Measurements from ENCODE around the gene ADAMTSL3. TPM values are rescaled to one million over a fixed set of nuclear protein-coding genes. Genes with fewer than 3 reads are reported as not detected.

ADAMTSL3 gene
- total RNA-seq, 2 donors from 2014 or later: not detected

DNA sequence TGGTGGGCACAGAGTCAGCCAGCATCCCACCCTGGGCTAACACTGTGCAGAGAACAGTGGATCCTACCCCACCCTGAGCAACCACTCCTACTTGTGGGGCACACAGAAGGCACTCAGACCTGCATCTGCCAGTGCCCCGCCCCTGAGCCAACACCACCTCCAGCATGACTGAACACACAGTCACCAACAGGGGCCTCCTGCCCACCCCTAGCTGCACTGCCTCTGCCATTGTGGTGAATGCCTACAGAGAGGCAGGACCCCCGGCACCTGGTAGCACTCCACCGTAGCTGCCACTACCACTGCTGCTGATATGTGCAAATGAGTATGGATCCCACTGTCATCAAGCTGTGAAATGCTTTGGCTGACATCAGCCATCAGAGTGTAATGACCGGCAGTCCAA is 123.1 kb downstream of the ADAMTSL3 start:
- Mint-ChIP-seq H3K27ac (no peak overlapping the region), H3K4me1 (no peaks in the 10 kb centered on the region)

DNA sequence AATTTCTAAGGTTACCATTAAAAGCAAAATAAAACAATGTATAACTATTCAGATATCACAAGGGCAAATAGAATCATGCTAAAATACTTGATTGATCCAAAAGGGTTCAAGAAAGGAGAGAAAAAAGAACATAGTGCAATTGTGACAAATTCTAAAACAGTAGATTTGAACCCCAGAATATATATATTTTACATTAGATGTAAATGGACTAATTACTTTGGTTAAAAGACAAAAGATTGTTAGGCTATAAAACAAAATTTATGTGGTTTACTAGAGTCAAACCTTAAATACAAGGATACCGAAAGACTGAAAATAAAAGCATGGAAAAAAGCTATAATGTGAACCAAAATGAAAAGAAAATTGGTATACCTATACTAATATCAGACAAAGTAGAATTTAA is 129.3 kb downstream of the ADAMTSL3 start:
- Mint-ChIP-seq H3K36me3 (ENCODE audit: low read depth) (no peaks in the 10 kb centered on the region), H3K27me3 (peaks cover 8% of the 10 kb centered on the region), H3K4me1 (no peaks in the 10 kb centered on the region), H3K27ac (no peak overlapping the region), H3K9me3 (no peaks in the 10 kb centered on the region), H3K4me3 (no peak overlapping the region)
- no peak for ATAC-seq (replicated peaks)

More for the DNA sequence above, 123.1 kb downstream of the ADAMTSL3 start:
- Mint-ChIP-seq H3K9me3 (peaks cover 11% of the 10 kb centered on the region), H3K27me3 (peaks cover 16% of the 10 kb centered on the region), H3K4me3 (no peak overlapping the region), H3K36me3 (ENCODE audit: low read depth) (no peaks in the 10 kb centered on the region)
- ATAC-seq (replicated peaks): no peak

DNA sequence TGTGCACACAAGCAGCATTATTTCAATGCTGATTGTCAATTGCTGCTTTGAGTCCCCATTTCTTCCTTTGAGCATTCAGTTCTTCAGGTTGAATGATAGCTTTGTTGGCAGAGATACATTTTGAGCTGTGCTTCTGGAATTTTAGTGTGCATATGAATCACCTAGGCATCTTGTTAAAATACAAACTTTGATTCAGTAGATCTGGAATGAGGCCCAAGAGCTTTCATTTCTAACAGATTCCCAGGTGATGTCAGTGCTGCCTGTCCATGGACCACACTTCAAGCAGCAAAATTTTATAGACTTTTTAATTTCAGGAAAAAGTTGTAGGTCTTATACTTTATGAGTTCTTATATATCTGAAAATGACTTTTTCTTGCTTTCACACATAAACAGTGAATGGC is 131.1 kb downstream of the ADAMTSL3 start:
- Mint-ChIP-seq H3K36me3 (ENCODE audit: low read depth) (no peaks in the 10 kb centered on the region), H3K27ac (no peak overlapping the region), H3K4me1 (no peaks in the 10 kb centered on the region), H3K9me3 (no peaks in the 10 kb centered on the region), H3K27me3 (peaks cover 5% of the 10 kb centered on the region), H3K4me3 (no peak overlapping the region)
- no peak for ATAC-seq (replicated peaks)

DNA sequence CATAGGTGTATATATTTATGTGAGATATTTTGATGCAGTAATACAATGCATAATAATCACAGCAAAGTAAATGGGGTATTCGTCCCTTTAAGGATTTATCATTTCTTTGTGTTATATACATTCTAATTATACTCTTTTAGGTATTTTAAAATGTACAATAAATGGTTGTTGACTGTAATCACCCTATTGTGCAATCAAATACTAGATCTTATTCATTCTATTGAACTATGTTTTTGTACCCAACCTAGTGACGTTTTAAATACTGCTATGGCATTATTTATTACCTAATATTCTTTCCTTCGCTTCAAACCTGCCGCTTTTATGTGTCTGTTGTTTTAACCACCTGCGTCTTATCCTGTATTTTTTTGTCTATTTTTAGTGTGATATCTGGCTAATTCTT is 132.4 kb downstream of the ADAMTSL3 start:
- Mint-ChIP-seq H3K4me1 (no peaks in the 10 kb centered on the region), H3K9me3 (no peaks in the 10 kb centered on the region), H3K36me3 (ENCODE audit: low read depth) (no peaks in the 10 kb centered on the region), H3K4me3 (no peak overlapping the region), H3K27me3 (peaks cover 5% of the 10 kb centered on the region), H3K27ac (no peak overlapping the region)
- ATAC-seq (replicated peaks): no peak

DNA sequence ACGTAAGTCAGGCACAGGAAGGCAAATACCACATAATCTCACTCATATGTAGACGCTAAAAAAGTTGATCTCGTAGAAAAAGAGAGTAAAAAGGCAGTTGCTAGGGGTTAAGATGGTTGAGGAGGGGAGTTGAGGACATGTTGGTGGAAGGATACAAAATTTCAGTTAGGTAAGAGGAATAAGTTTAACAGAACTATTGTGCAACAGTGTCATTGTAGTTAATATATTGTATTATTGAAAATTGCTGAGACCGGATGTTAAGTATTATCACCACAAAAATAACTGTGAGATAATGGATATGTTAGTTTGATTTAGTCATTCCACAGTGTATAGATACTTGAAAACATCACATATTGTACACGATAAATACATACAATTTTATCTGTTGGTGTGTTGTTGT is 139.1 kb downstream of the ADAMTSL3 start:
- H3K9me3 Mint-ChIP-seq: no peaks in the 10 kb centered on the region
- no peak overlapping the region for H3K4me3 Mint-ChIP-seq
- H3K4me1 Mint-ChIP-seq: no peaks in the 10 kb centered on the region
- no peaks in the 10 kb centered on the region for H3K36me3 Mint-ChIP-seq (ENCODE audit: low read depth)
- no peak overlapping the region for H3K27ac Mint-ChIP-seq
- peaks cover 7% of the 10 kb centered on the region for H3K27me3 Mint-ChIP-seq
- ATAC-seq (replicated peaks): no peak

DNA sequence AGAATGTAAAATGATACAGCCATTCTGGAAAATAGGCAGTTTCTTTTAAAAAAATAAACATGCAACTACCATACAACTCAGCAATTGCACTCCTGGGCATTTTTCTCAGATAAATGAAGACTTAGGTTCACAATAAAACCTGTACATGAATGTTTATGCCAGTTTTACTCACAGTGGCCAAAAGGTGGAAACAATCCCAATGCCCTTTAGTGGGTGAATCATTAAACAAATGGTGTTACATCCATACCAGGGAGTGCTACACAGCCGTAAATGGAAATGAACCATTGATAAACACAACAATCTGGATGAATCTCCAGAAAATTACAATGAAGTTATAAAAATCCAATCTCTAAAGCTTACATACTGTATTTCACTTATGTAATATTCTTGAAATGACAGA is 140.3 kb downstream of the ADAMTSL3 start:
- no peak for ATAC-seq (replicated peaks)
- no peaks in the 10 kb centered on the region for H3K4me1 Mint-ChIP-seq
- H3K27me3 Mint-ChIP-seq: peaks cover 7% of the 10 kb centered on the region
- no peaks in the 10 kb centered on the region for H3K36me3 Mint-ChIP-seq (ENCODE audit: low read depth)
- no peak overlapping the region for H3K4me3 Mint-ChIP-seq
- H3K27ac Mint-ChIP-seq: no peak overlapping the region
- H3K9me3 Mint-ChIP-seq: no peaks in the 10 kb centered on the region

DNA sequence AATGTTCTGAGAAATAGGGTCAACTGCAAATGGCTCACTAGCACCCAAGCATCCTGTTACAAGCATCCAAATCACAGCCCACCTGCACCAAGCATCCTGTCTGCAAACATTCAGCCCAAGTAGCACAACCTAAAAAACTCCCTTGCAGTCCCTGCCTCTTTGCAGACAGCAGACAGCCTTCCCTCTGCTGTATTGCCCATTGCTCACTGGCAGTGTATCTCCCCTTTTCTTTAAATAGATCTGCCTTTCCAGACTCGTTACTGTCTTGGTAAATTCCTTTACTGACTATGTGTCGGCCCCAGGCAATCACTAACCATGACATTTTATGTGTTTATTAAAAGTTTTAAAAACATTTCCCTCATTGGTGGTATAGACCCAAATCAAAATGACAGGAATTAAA is 155.4 kb downstream of the ADAMTSL3 start:
- Mint-ChIP-seq H3K27ac (no peak overlapping the region), H3K4me3 (no peak overlapping the region), H3K9me3 (peaks cover 4% of the 10 kb centered on the region), H3K4me1 (no peaks in the 10 kb centered on the region), H3K36me3 (ENCODE audit: low read depth) (no peaks in the 10 kb centered on the region), H3K27me3 (peaks cover 3% of the 10 kb centered on the region)
- ATAC-seq (replicated peaks): no peak

DNA sequence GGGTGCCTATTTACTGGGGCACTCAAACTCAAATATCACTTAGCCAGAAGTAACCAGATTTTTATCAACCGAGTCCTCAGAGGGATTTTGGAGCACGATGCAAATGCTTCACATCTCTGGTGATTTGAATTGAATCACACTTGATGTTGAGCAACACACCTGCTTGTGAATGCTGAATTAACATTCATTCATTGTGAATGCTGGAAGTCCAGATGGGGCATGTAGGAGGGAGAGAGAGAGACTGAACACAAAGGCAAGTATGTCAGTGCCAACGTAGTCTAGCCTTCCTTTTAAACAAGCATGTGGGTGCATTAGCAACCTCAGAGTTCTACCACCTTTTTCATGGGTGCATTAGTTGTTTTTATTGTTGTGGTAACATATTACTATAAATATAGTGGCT is 156.2 kb downstream of the ADAMTSL3 start:
- no peaks in the 10 kb centered on the region for H3K4me1 Mint-ChIP-seq
- H3K9me3 Mint-ChIP-seq: peaks cover 4% of the 10 kb centered on the region
- H3K4me3 Mint-ChIP-seq: no peak overlapping the region
- H3K36me3 Mint-ChIP-seq (ENCODE audit: low read depth): no peaks in the 10 kb centered on the region
- H3K27me3 Mint-ChIP-seq: peaks cover 7% of the 10 kb centered on the region
- no peak for ATAC-seq (replicated peaks)
- no peak overlapping the region for H3K27ac Mint-ChIP-seq

DNA sequence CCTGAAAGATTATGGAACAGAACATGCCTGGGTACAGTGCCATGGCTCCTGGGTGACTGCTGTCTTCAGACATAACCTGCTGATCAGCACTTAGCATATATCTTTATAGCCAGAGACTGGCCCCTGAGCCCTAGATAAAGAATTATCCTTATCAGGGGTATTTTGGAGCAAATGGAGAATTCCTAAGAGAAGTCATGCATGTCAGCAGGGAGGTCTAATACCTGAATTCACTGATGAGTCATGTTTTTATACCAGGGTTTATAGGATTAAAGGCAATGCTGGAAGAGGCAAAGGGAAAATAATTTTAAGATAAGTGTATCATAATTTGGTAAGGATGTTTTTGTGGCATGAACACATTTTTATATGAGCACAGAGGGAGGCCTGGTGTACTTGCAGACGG is 159.8 kb downstream of the ADAMTSL3 start:
- Mint-ChIP-seq H3K36me3 (ENCODE audit: low read depth) (no peaks in the 10 kb centered on the region), H3K4me3 (no peak overlapping the region), H3K9me3 (no peaks in the 10 kb centered on the region), H3K27ac (no peak overlapping the region), H3K27me3 (peaks cover 13% of the 10 kb centered on the region), H3K4me1 (no peaks in the 10 kb centered on the region)
- ATAC-seq (replicated peaks): no peak

DNA sequence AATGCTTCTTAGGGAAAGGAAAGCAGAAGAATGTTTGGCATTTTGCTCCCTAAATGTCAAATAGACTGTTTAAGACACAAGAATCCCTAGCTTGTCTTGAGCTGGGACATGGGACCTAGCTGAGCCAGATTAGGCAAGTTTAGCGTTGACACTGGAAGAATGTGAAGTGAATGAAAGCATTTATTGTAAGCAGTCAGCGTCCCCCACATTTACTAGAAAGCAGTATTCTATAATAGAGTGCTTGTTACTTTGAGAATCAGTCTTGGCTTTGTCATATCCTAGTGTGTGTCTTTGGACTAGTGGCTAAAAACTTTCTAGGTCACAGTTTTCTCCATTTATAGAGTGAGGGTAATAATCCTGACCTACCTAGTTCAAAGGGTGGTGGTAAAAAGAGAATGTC is 161.6 kb downstream of the ADAMTSL3 start:
- Mint-ChIP-seq H3K4me1 (no peaks in the 10 kb centered on the region), H3K4me3 (no peak overlapping the region), H3K27me3 (peaks cover 13% of the 10 kb centered on the region), H3K9me3 (no peaks in the 10 kb centered on the region), H3K36me3 (ENCODE audit: low read depth) (no peaks in the 10 kb centered on the region), H3K27ac (no peak overlapping the region)
- ATAC-seq (replicated peaks): no peak

DNA sequence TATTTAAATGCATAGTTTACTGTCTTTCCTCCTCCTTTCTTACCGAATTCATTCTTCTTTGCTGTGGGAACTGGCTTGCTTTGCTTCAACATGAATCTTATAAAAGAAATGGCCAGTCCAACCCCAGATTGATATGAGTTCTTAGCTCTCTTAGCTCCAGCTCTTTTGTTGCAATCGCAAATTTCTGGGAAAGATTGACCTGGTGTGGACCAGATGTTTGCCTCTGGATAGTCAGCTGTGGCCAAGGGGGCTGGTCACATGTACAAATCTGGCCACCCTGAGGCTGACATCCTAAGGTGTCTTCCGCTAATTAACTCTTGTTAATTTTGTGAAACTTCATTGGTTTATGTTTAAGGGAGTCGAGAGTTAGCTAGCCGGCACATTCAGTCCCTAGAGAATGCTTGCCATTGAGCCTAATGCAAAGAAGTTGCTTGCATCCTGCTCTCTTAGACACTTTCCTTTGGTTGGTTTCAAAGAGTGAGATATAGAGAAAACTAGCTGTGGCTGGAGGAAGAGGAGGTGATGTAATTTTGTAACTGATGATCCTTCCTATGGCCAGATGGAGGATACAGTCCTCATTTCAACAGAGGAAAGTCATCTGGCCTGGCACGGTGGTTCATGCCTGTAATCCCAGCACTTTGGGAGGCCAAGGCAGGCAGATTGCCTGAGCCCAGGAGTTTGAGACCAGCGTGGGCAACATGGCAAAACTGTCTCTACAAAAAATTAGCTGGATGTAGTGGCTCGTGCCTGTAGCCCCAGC is 162.4 kb downstream of the ADAMTSL3 start:
- H3K36me3 Mint-ChIP-seq (ENCODE audit: low read depth): no peaks in the 10 kb centered on the region
- ATAC-seq (replicated peaks): no peak
- H3K4me3 Mint-ChIP-seq: no peak overlapping the region
- no peak overlapping the region for H3K27ac Mint-ChIP-seq
- peaks cover 13% of the 10 kb centered on the region for H3K27me3 Mint-ChIP-seq
- no peaks in the 10 kb centered on the region for H3K4me1 Mint-ChIP-seq
- H3K9me3 Mint-ChIP-seq: no peaks in the 10 kb centered on the region

DNA sequence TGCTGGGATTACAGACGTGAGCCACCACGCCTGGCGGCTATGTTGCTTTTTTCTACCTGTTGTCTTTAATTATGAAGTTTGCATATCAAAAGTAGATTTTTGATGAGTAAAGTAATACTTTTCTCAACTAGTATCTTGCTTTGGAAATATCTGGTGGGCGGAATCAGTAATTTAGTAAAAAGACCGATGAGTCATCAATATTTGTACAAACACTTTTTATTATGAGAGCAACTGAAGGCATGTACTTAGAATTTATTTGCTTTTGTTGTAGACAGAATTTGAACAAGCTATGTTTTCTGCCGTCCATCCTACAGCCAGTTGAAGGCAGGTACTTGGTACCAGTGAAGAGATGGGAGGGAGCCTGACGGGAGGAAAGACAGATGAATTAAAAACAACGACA is 164.7 kb downstream of the ADAMTSL3 start:
- no peak overlapping the region for H3K27ac Mint-ChIP-seq
- ATAC-seq (replicated peaks): no peak
- no peak overlapping the region for H3K4me3 Mint-ChIP-seq

DNA sequence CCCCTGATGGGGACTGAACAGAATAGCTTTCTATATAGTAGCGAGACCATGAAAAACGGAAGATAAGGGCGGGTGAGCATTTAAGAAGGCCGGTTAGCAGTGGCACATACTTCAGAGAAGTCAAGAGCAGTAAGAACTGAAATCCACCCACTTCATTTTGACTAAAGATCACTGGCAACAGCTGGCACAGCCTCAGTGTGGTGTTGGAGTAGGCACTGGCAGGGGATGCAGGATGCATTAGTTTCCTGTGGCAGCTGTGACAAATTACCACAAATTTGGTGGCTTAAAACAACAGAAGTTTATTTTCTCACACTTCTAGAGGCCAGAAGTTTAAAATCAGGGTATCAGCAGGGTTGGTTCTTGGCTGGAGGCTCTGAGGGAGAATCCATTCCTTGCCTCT is 176.5 kb downstream of the ADAMTSL3 start:
- Mint-ChIP-seq H3K4me1 (no peaks in the 10 kb centered on the region), H3K36me3 (ENCODE audit: low read depth) (no peaks in the 10 kb centered on the region), H3K4me3 (no peak overlapping the region), H3K27me3 (peaks cover 11% of the 10 kb centered on the region), H3K9me3 (peaks cover 4% of the 10 kb centered on the region), H3K27ac (no peak overlapping the region)
- ATAC-seq (replicated peaks): no peak

More for the DNA sequence above, 164.7 kb downstream of the ADAMTSL3 start:
- Mint-ChIP-seq H3K27me3 (peaks cover 13% of the 10 kb centered on the region), H3K9me3 (peaks cover 3% of the 10 kb centered on the region), H3K4me1 (no peaks in the 10 kb centered on the region), H3K36me3 (ENCODE audit: low read depth) (no peaks in the 10 kb centered on the region)

DNA sequence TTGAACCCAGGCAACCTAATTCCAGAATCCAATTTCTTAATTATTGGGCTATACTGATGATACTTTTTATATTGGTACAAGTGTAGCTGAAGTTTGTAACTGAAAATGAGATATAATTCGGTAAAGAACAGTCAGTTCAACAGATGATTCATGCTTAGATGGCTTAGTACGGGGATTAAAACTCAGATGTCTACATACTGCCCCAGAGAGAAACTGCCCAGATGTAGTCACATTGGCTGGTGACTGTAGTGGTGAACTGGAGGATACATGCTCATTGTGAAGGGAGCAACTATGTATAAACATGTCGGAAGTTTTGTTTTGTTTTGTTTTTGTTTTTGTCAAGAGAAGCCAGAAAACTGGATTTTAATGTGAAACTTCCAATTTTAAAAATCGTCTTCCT is 179.6 kb downstream of the ADAMTSL3 start:
- Mint-ChIP-seq H3K27ac (no peak overlapping the region), H3K4me3 (no peak overlapping the region)

DNA sequence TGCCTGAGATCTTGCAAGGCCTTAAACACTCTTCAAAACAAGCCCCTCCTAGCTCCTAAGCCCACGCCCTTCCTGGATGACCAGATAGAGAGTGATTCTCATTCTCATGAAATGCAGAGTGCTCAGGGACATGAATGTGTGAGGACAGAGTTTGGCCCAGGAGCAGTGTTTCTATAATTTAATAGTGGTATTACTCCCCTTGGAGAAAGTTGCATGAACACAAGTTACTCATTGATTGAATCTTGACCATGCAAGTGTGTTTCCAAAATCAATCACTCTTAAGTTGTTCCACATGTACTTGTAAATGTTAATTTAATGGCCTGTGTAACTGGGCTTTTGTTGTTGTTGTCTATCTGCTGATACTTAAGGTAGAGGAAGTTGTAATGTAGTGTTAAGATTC is 181.6 kb downstream of the ADAMTSL3 start:
- Mint-ChIP-seq H3K27me3 (peaks cover 8% of the 10 kb centered on the region), H3K9me3 (no peaks in the 10 kb centered on the region)

More for the DNA sequence above, 179.6 kb downstream of the ADAMTSL3 start:
- ATAC-seq (replicated peaks): no peak
- Mint-ChIP-seq H3K9me3 (peaks cover 4% of the 10 kb centered on the region), H3K27me3 (peaks cover 11% of the 10 kb centered on the region), H3K4me1 (no peaks in the 10 kb centered on the region), H3K36me3 (ENCODE audit: low read depth) (no peaks in the 10 kb centered on the region)

More for the DNA sequence above, 181.6 kb downstream of the ADAMTSL3 start:
- Mint-ChIP-seq H3K36me3 (ENCODE audit: low read depth) (no peaks in the 10 kb centered on the region), H3K27ac (no peak overlapping the region), H3K4me3 (no peak overlapping the region), H3K4me1 (no peaks in the 10 kb centered on the region)
- ATAC-seq (replicated peaks): no peak

Data from activated T-helper 17 cell treated with anti-CD3 and anti-CD28 coated beads, Interleukin-2, amount 50 U/mL, for 72 hours (primary cell).